CD4-positive, alpha-beta T cell (primary cell): Measurements from ENCODE around the gene ACACA. TPM values are rescaled to one million over a fixed set of nuclear protein-coding genes. Genes with fewer than 3 reads are reported as not detected.

ENCODE experiments used
- ATAC-seq: fragments of 200-7000 bp; cut with Tn5 transposase; one replicate; pipeline ENCODE4 v1.10.0; 2022; ENCODE audit warnings: mild to moderate bottlenecking; ENCODE audit not compliant: poor library complexity
- CTCF ChIA-PET: fragments of 350-600 bp; sonication (Branson Sonifier 250); formaldehyde crosslinking; loops from one replicate; lab custom pipeline; 2021; ENCODE audit warnings: antibody characterized with exemption, inconsistent platforms; lab: Charles Lee
- POLR2A ChIA-PET: fragments of 350-600 bp; sonication (Branson Sonifier 250); formaldehyde crosslinking; loops from one replicate; lab custom pipeline; 2021; ENCODE audit warnings: antibody characterized with exemption, inconsistent platforms; lab: Charles Lee
- DNase-seq, 14 experiments: peaks; one replicate each; pipeline ENCODE4 v3.0.0-alpha.2; 2013 to 2020; ENCODE audit warnings: mixed read lengths in 2 of 14
- H3K27ac ChIP-seq, 2 donors: one replicate each; pipeline versions ENCODE4 v1.5.1 to v1.7.0; 2013; ENCODE audit warnings: low read length in 2 of 2, low read depth in 1 of 2, mild to moderate bottlenecking in 1 of 2
- H3K27me3 ChIP-seq, 2 experiments: 1 replicate in 1 of 2; 2 replicates in 1 of 2; pipeline versions ENCODE4 v1.6.1 to v1.7.0; 2013; ENCODE audit warnings: low read length in 2 of 2, control low read depth in 1 of 2, mild to moderate bottlenecking in 1 of 2, moderate library complexity in 1 of 2; ENCODE audit not compliant: insufficient read depth in 2 of 2, control insufficient read depth in 1 of 2
- H3K36me3 ChIP-seq: one replicate; pipeline ENCODE4 v1.6.1; 2013; ENCODE audit warnings: low read length, control low read depth; ENCODE audit not compliant: insufficient read depth
- H3K4me1 ChIP-seq: one replicate; pipeline ENCODE4 v1.6.1; 2013; ENCODE audit warnings: low read length, control low read depth; ENCODE audit not compliant: insufficient read depth
- H3K4me3 ChIP-seq: one replicate; pipeline ENCODE4 v1.5.1; 2013; ENCODE audit warnings: mild to moderate bottlenecking, low read length, moderate library complexity
- H3K9me3 ChIP-seq, 2 experiments: 1 replicate in 1 of 2; 2 replicates in 1 of 2; pipeline versions ENCODE4 v1.6.1 to v1.7.0; 2013; ENCODE audit warnings: low read length in 2 of 2, mild to moderate bottlenecking in 2 of 2, control low read depth in 1 of 2, moderate library complexity in 1 of 2; ENCODE audit not compliant: control insufficient read depth in 1 of 2, insufficient read depth in 1 of 2
- H3K27ac Mint-ChIP-seq: one replicate; pipeline ENCODE4 v1.8.0; 2020; ENCODE audit warnings: mixed read lengths
- H3K27me3 Mint-ChIP-seq: one replicate; pipeline ENCODE4 v1.8.0; 2021; ENCODE audit warnings: mixed read lengths
- H3K36me3 Mint-ChIP-seq: one replicate; pipeline ENCODE4 v1.8.0; 2021; ENCODE audit warnings: low read depth, mixed read lengths
- H3K4me1 Mint-ChIP-seq: one replicate; pipeline ENCODE4 v1.8.0; 2021; ENCODE audit warnings: low read depth, mixed read lengths
- H3K4me3 Mint-ChIP-seq: one replicate; pipeline ENCODE4 v1.8.0; 2020; ENCODE audit warnings: mild to moderate bottlenecking, mixed read lengths
- H3K9me3 Mint-ChIP-seq: one replicate; pipeline ENCODE4 v1.8.0; 2020; ENCODE audit warnings: mixed read lengths
- intact Hi-C, 2 experiments: fragments of 100-400 bp; cut with DNase I in 1 of 2; cut with micrococcal nuclease in 1 of 2; formaldehyde crosslinking; loops; one replicate each; pipeline versions ENCODE4 v1.15.1 to v1.9.0; 2023 to 2025; cut with DNase I, micrococcal nuclease
- total RNA-seq, 174 experiments: library from RNA in 2 of 174; stranded (reverse) in 2 of 174; gene quantifications; one replicate each; pipeline ENCODE4 v1.2.3 and lab custom pipeline; 2021 to 2026
- TF ChIP-seq, protein P1 (sequence below): fragments of 200-600 bp; IDR thresholded peaks from one replicate; pipeline ENCODE4 v1.8.0; 2022; ENCODE audit warnings: antibody characterized with exemption, mild to moderate bottlenecking

ACACA gene
- total RNA-seq, 2 experiments from 2014 or later: 26.0 to 28.9 TPM

DNA sequence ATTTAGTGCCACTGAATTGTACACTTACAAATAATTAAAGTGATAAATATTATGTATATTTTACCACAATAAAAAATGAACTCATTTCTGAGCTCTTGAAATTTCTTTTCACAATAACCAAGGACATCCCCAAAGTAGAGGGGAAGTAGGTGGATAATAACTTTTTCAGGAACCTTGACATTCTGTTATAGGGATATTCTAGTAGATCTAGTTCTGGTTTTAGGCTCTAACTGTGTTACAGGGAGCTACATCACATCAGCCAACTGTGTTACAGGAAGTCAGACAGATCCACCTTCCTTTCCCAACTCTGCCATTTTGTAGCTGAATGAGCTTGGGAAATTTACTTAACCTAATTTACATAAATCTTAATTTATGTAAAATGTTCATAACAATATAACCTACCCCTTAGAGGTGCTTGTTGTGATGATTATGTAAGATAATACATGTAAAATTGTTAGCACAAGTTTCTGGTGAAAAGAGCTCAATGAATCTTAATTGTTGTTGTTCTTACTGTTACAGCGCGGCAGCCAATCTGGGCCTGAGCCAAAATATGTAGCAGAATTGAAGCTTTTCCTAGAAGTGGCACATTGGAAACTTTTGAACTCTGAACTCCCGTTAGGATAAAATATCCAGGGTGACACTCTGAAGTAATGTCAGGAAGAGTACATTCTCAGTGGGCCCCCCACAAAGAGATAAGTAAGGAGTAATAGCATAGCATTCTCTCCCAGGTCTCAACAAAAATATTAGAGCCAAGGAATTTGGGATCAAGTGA lies 288.1 kb downstream of the ACACA start:
- Histone ChIP-seq H3K4me3 (no peak overlapping the region), H3K9me3 (no peaks in the 10 kb centered on the region), H3K27me3 (no peaks in the 10 kb centered on the region), H3K4me1 (no peaks in the 10 kb centered on the region), H3K27ac (no peak overlapping the region), H3K36me3 (peaks cover 9% of the 10 kb centered on the region)
- intact Hi-C loops: no loop called here
- POLR2A ChIA-PET: no interaction called here
- H3K4me1 Mint-ChIP-seq: no peaks in the 10 kb centered on the region
- H3K27me3 Mint-ChIP-seq: no peaks in the 10 kb centered on the region
- H3K36me3 Mint-ChIP-seq: peaks cover 51% of the 10 kb centered on the region
- no peaks in the 10 kb centered on the region for H3K9me3 Mint-ChIP-seq
- TF ChIP-seq, protein P1, sequence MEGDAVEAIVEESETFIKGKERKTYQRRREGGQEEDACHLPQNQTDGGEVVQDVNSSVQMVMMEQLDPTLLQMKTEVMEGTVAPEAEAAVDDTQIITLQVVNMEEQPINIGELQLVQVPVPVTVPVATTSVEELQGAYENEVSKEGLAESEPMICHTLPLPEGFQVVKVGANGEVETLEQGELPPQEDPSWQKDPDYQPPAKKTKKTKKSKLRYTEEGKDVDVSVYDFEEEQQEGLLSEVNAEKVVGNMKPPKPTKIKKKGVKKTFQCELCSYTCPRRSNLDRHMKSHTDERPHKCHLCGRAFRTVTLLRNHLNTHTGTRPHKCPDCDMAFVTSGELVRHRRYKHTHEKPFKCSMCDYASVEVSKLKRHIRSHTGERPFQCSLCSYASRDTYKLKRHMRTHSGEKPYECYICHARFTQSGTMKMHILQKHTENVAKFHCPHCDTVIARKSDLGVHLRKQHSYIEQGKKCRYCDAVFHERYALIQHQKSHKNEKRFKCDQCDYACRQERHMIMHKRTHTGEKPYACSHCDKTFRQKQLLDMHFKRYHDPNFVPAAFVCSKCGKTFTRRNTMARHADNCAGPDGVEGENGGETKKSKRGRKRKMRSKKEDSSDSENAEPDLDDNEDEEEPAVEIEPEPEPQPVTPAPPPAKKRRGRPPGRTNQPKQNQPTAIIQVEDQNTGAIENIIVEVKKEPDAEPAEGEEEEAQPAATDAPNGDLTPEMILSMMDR: no peak
- no peak overlapping the region for H3K27ac Mint-ChIP-seq
- no peak for DNase-seq
- no peak overlapping the region for H3K4me3 Mint-ChIP-seq
- CTCF ChIA-PET: interaction anchor here (1.6 kb wide), 1 partner anchor 493 kb away, joined by 3 read pairs; no protein-coding TSS in a partner anchor
- no peak for ATAC-seq

DNA sequence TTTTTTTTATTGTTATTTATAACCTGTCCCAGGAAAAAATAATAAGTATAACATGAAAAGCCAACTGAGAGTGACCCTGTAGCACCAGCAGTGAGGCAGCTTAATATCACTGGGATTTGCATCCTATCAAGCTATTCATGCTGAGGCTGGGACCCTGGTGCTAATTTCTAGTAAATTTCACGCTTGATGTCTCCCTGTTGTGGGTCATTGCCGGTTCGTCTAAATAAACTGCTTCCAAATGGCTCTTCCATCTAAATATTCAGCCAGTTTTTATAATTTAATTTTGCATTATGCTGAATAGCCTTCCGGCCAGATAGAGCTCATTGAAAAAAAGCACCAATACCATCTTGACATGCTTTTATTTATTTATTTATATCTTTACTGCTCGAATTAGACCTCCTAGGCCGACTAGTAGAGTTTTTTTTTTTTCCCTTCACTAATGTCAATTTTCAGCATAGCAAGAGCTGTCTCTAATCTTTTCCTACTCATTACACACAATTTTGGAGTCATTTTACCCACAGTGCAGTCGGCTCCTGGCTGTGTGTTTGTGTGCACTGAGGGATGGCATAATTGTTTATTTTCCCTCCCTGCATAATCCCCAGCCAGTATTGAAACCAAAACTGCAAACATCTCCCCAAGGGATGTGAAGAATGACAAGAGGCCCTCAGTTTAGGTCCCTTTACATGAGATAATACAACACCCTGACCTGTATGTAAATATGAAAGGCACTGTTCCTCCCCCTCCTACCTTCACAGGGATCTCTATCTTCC lies 289.1 kb downstream of the ACACA start:
- Mint-ChIP-seq H3K27ac (no peak overlapping the region), H3K4me3 (no peak overlapping the region), H3K9me3 (no peaks in the 10 kb centered on the region), H3K27me3 (no peaks in the 10 kb centered on the region), H3K36me3 (peaks cover 52% of the 10 kb centered on the region), H3K4me1 (no peaks in the 10 kb centered on the region)
- Histone ChIP-seq H3K27me3 (no peaks in the 10 kb centered on the region), H3K4me3 (no peak overlapping the region), H3K4me1 (no peaks in the 10 kb centered on the region), H3K9me3 (no peaks in the 10 kb centered on the region), H3K27ac (no peak overlapping the region), H3K36me3 (peaks cover 13% of the 10 kb centered on the region)
- ChIA-PET POLR2A (no interaction called here), CTCF (interaction anchor here (1.6 kb wide), 1 partner anchor 492 kb away, joined by 3 read pairs; no protein-coding TSS in a partner anchor)
- ATAC-seq (no peak), DNase-seq (no peak)
- intact Hi-C loops: no loop called here
- TF ChIP-seq, protein P1: no peak

DNA sequence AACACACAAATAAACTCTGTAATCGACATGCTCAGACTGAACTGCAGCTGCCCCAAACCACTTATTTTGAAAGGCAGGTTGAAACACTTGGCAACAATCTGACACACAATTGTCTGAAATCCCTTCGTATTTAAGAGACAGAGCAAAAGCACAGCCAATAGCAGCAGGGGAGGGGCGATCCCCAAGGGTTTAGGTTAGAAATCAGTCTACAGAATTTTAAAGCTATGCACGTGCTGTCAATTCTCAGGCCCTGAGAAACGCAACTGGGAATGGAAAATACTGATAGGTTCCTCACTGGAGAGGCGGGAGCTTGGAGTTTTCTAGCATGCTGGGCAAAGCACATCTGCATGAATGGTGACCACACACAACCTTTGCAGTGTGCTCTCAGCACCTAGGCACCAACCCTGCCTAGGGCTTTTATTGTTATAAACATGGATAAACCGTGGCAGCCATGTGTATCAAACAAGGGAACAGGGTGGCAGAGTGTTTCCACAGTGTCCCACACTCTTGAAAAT lies 289.9 kb downstream of the ACACA start:
- Mint-ChIP-seq H3K4me1 (no peaks in the 10 kb centered on the region), H3K9me3 (no peaks in the 10 kb centered on the region), H3K27ac (no peak overlapping the region), H3K27me3 (no peaks in the 10 kb centered on the region), H3K36me3 (peaks cover 52% of the 10 kb centered on the region), H3K4me3 (no peak overlapping the region)
- intact Hi-C loops: no loop called here
- peaks cover 14% of the 10 kb centered on the region for H3K36me3 ChIP-seq
- H3K9me3 ChIP-seq: no peaks in the 10 kb centered on the region
- ChIA-PET CTCF (no interaction called here), POLR2A (no interaction called here)
- no peak for DNase-seq
- ATAC-seq: no peak
- TF ChIP-seq, protein P1: no peak
- no peaks in the 10 kb centered on the region for H3K27me3 ChIP-seq
- H3K4me3 ChIP-seq: no peak overlapping the region
- H3K4me1 ChIP-seq: no peaks in the 10 kb centered on the region
- H3K27ac ChIP-seq: no peak overlapping the region
